NCI-H2029 (cell line): ENCODE results near the gene FHAD1.

Source experiments
- DNase-seq: peaks from one replicate; lab custom pipeline; 2025; lab: John Stamatoyannopoulos, UW

The FHAD1 gene

GRCh38 chr1:15218287-15219279 lies 28.4 kb upstream of the FHAD1 start:
- no peak for DNase-seq

- no peak for DNase-seq
Observed at GRCh38 chr1:15219280-15220023, 27.6 kb upstream of the FHAD1 start.

- no peak for DNase-seq
Observed at GRCh38 chr1:15220024-15220392, 27.0 kb upstream of the FHAD1 start.

- no peak for DNase-seq
Observed at GRCh38 chr1:15220825-15221431, 26.1 kb upstream of the FHAD1 start.

GRCh38 chr1:15222653-15223303 lies 24.2 kb upstream of the FHAD1 start:
- no peak for DNase-seq

- DNase-seq: no peak
Observed at GRCh38 chr1:15224259-15224869, 22.7 kb upstream of the FHAD1 start.

- no peak for DNase-seq
Observed at GRCh38 chr1:15224974-15225373, 22.0 kb upstream of the FHAD1 start.

- no peak for DNase-seq
Observed at GRCh38 chr1:15225461-15225860, 21.6 kb upstream of the FHAD1 start.

- no peak for DNase-seq
Observed at GRCh38 chr1:15226388-15227255, 20.4 kb upstream of the FHAD1 start.

GRCh38 chr1:15229707-15230131 lies 17.3 kb upstream of the FHAD1 start:
- no peak for DNase-seq

- no peak for DNase-seq
Observed at GRCh38 chr1:15231714-15232201, 15.3 kb upstream of the FHAD1 start.

GRCh38 chr1:15233689-15234088 lies 13.3 kb upstream of the FHAD1 start:
- no peak for DNase-seq

GRCh38 chr1:15236321-15236721 lies 10.7 kb upstream of the FHAD1 start:
- no peak for DNase-seq

- no peak for DNase-seq
Observed at GRCh38 chr1:15236746-15237145, 10.3 kb upstream of the FHAD1 start.

GRCh38 chr1:15238789-15239188 lies 8.2 kb upstream of the FHAD1 start:
- no peak for DNase-seq

GRCh38 chr1:15242766-15243165 lies 4.3 kb upstream of the FHAD1 start:
- no peak for DNase-seq

GRCh38 chr1:15243275-15244043 lies 3.6 kb upstream of the FHAD1 start:
- no peak for DNase-seq

GRCh38 chr1:15244813-15245212 lies 2.2 kb upstream of the FHAD1 start:
- no peak for DNase-seq

- DNase-seq: no peak
Observed at GRCh38 chr1:15245593-15246360, 1.2 kb upstream of the FHAD1 start.
